NK-92 treated with Interleukin-12 subunit alpha and Interleukin-12 subunit beta, amount 100 ng/mL, for 24 hours (cell line): Measurements from ENCODE around the gene FATE1.

Experiments used
- DNase-seq: peaks from one replicate; lab custom pipeline; 2025; lab: John Stamatoyannopoulos, UW

Gene FATE1

GRCh38 chrX:151704041-151704663, 11.7 kb upstream of the FATE1 start:
- no peak for DNase-seq

DNA sequence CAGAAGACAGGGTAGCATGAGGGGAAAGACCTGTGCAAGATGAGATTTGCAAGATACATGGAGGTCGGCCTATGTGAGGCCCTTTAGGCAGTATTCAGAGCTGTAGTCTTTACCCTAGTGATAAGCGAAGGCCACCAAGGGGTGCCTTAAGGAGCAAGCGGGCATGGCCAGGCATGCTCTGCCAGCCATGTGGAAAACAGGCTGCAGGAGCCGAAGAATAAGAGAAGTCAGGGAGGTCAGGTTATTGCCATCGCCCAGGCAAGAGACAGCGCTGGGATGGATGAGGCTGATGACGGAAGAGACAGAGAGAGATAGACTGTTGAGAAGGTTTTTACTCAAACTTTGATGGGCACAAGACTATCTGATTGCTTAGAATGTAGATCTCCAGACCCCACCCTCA, 7.0 kb upstream of the FATE1 start:
- no peak for DNase-seq

GRCh38 chrX:151710457-151710856, 5.4 kb upstream of the FATE1 start:
- DNase-seq: no peak

GRCh38 chrX:151711154-151711553, 4.7 kb upstream of the FATE1 start:
- DNase-seq: no peak

GRCh38 chrX:151711787-151712186, 4.0 kb upstream of the FATE1 start:
- DNase-seq: no peak

DNA sequence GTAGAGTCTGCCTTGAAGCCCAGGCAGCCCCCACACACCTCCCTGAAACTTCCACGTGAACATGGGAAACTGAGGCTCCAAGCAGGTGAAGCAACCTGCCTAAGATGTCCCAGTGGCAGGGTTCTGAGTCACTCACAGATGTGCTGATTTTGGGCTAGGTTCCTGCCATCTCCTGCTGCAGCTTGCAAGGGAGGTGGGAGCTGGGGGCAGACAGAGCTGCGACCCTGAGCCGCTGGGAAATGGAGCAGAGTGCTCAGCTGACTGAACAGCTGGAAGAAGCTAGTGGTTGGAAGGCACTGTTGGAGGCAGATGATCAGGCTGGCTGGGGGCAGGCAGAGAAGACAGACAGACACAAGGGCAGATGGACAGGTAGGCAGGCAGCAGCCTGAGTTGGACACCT, 3.6 kb upstream of the FATE1 start:
- DNase-seq: no peak

DNA sequence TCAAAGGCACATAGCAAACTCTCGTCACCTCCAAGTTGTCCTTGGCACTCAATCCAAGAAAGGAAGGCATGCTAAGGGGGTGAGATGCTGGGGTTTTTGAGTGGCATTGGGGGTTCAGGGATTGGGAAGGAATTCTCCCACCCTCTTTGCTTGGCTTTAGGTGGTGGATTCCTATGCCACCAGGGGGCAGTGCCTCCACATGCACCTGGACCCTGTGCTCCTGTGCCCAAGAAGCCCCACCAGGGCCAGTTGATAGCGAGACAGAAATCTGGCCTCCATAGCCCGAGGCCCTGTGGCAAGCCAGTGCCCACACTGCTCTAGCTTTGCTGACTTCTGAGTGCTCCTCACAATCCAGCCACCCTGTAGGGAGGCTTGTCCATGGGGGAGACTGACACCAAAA, 2.0 kb upstream of the FATE1 start:
- no peak for DNase-seq

DNA sequence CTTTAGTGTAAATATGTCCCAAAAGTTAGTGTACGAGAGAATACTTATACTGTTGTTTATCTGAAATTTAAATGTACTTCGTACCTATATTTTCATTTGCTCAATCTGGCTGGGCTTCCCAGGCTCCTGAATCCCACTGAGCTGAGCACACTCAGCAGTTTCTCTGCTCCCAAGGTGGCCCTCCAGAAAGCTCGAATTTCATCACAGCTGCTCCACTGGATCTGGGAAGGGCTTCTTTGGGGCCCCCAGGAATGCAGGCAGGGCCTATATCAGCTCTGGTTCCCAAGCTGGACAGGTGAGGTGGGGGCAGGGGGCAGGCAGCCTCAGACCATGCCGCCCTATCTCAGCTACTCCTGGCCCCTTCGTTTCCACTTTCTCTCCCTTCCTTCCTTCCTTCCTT, 1.5 kb upstream of the FATE1 start:
- DNase-seq: no peak

- DNase-seq: no peak
Measured at GRCh38 chrX:151722241-151722846, 6.5 kb downstream of the FATE1 start.

GRCh38 chrX:151723156-151723760, 7.4 kb downstream of the FATE1 start:
- DNase-seq: no peak

DNA sequence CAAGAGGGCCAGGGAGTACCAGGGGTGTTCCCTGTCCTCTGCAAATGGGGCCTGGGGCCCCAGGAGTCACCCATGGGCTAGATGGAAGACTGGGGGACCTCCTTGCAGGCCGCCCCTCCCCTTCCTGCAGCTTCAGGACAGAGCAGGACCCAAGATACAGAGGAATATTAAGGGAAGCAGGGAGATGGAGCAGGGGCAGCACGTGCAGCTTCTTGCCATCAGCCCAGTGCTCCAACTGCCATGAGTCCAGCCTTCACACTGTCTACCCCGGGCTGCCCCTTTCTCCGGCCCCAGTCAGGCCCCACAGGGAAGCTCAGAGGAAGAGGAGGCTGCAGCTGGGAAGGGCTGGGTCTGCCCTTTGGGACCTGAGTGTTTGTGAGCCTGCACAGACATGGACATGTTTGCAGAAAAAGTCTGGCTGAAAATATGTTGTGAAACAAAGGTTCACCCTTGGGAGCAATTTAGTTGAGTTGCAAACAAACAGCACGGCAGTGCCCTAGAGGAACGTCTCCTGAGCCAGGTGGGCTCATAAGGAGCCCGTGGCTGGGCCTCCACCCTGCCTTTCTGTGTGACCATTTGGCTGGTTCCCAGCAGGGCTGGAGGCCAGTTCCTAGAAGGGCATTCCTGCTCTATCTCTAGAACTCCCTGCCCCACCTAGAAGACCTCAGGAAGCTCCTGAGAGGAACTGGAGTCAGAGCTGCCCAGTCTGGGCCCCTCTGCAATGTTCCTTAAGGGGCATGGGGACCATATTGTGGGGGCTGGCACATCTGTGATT, 8.9 kb downstream of the FATE1 start:
- DNase-seq: no peak

DNA sequence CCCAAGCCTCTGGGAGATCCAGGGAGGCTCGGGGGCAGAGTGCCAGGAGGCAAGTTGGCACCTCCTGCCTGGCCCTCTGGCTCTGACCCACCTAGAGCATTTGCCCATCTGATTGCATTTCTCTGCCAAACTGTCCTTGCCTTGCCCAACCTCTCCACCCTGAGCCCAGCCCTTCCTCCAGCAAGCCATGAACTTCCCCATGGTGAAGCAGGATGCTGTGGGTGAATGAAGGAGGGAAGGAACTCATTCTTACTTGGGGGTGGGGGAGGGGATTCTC, 9.4 kb downstream of the FATE1 start:
- DNase-seq: no peak

- DNase-seq: no peak
Measured at GRCh38 chrX:151726751-151727150, 10.9 kb downstream of the FATE1 start.

DNA sequence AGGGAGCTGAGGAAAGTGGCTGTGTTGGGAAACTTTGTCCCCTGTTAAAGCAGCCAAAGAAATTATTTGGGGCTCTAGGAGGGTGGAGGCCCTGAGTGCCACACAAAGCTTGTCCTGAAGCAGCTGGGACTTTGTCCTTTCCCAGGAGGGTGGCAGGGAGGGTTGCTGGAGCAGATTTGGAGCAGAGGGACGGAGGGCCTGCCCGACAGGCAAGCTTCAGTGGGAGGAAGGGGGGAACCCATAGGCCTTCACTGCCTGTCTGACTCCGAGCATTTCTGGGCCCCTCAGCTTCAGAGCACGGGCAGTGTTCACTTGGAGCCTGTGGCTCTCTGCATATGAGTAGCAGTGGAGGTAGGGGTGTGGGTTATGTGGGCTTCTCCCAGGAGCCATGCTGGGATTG, 11.5 kb downstream of the FATE1 start:
- DNase-seq: no peak

GRCh38 chrX:151729056-151729725, 13.4 kb downstream of the FATE1 start:
- no peak for DNase-seq

DNA sequence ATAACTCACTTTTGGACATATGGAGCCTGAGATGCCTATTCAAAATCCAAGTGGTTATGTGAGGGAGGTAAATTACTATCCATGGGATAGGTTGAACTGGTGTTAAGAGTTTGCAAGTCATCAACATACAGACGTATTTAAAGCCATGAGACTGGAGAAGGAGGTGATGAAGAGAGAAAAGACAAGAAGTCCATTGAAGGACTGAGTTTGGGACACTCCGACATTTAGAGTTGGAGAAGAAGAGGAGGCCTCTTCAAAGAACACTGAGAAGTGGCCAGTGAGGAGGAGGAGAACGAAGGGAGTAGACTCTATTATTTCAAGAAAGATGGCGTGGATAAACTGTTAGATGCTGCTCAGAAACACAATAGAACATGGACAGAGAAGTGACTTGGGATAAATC, 18.6 kb downstream of the FATE1 start, which contains the start of gene CNGA2:
CNGA2 (plus strand) TSS at position 301 of the 400 bp plus-strand sequence. CDS start 3,738 bp downstream, outside the sequence.
- DNase-seq: no peak

GRCh38 chrX:151735219-151735618, 19.4 kb downstream of the FATE1 start:
- no peak for DNase-seq

DNA sequence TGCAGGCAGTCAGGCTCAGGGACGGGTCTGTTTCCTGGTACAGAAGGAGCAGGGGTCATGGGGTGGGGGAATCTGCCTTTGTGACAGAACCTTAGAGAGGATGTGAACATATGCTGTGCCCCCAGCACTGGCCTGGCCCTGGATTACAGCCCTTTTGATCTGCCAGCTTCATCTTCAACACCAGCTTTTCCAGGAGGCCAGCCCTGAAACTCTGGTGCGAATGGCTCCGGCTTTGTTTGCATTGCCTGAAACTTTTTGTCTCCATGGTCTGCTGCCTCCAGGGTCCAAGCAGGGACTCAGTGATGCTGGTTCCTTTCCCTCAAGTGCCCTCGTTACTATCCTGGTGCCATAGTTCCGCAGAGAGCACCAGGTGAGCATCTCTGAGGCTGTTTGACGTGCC, 20.9 kb downstream of the FATE1 start:
- DNase-seq: no peak

DNA sequence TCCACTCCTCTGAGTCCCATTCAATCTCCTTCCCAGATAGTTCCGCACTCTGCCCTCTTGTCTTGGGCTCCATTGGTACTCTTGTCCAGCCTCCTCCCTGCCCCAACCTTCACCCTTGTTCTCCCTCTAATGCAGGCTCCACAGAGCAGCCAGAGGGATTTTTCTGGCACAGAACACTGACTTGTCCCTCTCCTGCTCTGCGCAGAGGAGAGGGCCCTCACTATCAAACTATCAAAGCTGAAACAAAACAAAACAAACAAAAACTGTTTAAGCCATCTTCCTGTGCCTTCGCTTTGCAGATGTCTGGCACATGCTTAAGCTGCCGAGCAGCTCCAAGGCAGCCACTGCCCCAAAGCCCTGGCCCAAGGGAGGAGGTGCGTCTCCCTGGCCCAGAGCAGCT, 21.7 kb downstream of the FATE1 start:
- DNase-seq: no peak

DNA sequence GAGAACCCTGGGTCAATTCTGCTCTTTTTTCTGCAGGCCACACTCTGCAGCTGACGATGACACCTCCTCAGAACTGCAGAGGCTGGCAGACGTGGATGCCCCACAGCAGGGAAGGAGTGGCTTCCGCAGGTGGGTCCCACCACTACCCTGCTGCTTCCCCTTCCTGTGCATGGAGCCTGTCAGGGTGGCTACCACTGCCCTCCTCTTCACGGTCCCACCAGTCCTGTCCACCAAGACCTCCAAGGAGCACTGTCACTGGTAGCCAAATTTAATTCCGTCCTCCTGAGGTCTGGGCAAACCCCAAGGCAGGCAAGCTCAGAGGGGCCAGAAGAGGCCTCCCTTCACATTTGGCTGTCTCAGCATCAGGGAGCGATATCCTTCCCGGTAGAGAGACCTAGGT, 22.9 kb downstream of the FATE1 start:
- no peak for DNase-seq

- no peak for DNase-seq
Measured at GRCh38 chrX:151741606-151742005, 25.8 kb downstream of the FATE1 start.

GRCh38 chrX:151742311-151742710, 26.5 kb downstream of the FATE1 start:
- DNase-seq: no peak
